Glutamatergic neuron (in vitro differentiated cells): Measurements from ENCODE around the gene CRLF2. TPM values are rescaled to one million over a fixed set of nuclear protein-coding genes. Genes with fewer than 3 reads are reported as not detected.
"Not testable (repeated sequence)": the region's sequence is repeated elsewhere in the genome, so short reads cannot be mapped to it uniquely, and the experiment has no call there.

Source experiments
- DNase-seq: peaks from one replicate; pipeline ENCODE4 v3.0.0; 2022
- H3K27ac Mint-ChIP-seq: one replicate; pipeline ENCODE4 v1.8.0; 2020; ENCODE audit warnings: mild to moderate bottlenecking, mixed read lengths, inconsistent platforms; ENCODE audit not compliant: unreplicated experiment
- H3K27me3 Mint-ChIP-seq: one replicate; pipeline ENCODE4 v1.8.0; 2020; ENCODE audit warnings: mild to moderate bottlenecking, moderate library complexity, mixed read lengths, inconsistent platforms; ENCODE audit not compliant: unreplicated experiment
- H3K36me3 Mint-ChIP-seq: one replicate; pipeline ENCODE4 v1.8.0; 2020; ENCODE audit warnings: mild to moderate bottlenecking, mixed read lengths, inconsistent platforms; ENCODE audit not compliant: unreplicated experiment
- H3K4me1 Mint-ChIP-seq: one replicate; pipeline ENCODE4 v1.8.0; 2020; ENCODE audit warnings: mild to moderate bottlenecking, low read depth, mixed read lengths, inconsistent platforms; ENCODE audit not compliant: unreplicated experiment
- H3K4me3 Mint-ChIP-seq: one replicate; pipeline ENCODE4 v1.8.0; 2020; ENCODE audit warnings: mild to moderate bottlenecking, mixed read lengths, inconsistent platforms; ENCODE audit not compliant: unreplicated experiment
- H3K9me3 Mint-ChIP-seq: one replicate; pipeline ENCODE4 v1.8.0; 2020; ENCODE audit warnings: mild to moderate bottlenecking, moderate library complexity, mixed read lengths, inconsistent platforms; ENCODE audit not compliant: unreplicated experiment
- total RNA-seq: library from RNA; stranded (reverse); fragmentation: NEBNext Ultra II Directional; extraction: Animal tissue kit (Norgen Biotek cat#: 25700); gene quantifications from one replicate; pipeline ENCODE4 v1.2.1, GENCODE V29; 2021; ENCODE audit not compliant: unreplicated experiment
- TF ChIP-seq, protein P1 (sequence below): fragments of 200-600 bp; sonication (generic); IDR thresholded peaks from one replicate; pipeline ENCODE4 v1.5.0; 2021; ENCODE audit not compliant: partially characterized antibody, unreplicated experiment

Gene CRLF2
- total RNA-seq, 1 donor from 2014 or later, result 0.54 TPM

DNA sequence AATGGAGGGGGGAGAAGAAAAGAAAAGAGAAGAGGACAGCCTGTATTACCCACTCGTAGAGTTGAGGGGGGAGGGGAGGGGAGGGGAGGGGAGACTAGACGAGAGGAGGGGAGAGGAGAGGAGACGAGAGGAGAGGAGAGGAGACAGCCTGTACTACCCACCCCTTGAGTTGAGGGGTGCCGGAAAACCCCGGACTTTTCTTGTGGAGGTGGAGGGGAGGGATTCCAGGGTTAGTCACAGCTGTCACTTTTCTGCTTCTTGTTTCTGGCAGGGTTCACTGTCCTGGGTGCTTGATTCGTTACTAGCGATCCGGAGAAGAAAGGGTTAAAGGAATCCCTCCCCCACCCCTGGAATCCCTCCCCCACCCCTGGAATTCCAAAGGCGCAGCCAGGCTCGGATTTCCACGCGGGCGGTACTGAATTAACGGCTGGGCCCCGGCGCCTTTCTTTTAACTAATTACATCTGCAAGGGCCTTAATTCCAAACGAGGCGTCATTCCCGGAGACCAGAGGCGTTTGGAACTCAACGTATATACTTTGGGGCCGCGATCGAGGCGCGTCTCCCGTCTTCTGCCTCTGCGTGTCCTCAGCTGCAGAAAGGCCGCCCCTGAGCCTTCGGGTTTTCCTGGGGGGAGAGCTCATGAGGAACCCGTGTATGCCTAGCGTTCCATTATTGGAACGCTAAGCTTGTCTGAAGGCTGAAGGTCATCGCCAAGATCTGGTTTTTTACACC, 36.0 kb upstream of the CRLF2 start:
- TF ChIP-seq, protein P1, sequence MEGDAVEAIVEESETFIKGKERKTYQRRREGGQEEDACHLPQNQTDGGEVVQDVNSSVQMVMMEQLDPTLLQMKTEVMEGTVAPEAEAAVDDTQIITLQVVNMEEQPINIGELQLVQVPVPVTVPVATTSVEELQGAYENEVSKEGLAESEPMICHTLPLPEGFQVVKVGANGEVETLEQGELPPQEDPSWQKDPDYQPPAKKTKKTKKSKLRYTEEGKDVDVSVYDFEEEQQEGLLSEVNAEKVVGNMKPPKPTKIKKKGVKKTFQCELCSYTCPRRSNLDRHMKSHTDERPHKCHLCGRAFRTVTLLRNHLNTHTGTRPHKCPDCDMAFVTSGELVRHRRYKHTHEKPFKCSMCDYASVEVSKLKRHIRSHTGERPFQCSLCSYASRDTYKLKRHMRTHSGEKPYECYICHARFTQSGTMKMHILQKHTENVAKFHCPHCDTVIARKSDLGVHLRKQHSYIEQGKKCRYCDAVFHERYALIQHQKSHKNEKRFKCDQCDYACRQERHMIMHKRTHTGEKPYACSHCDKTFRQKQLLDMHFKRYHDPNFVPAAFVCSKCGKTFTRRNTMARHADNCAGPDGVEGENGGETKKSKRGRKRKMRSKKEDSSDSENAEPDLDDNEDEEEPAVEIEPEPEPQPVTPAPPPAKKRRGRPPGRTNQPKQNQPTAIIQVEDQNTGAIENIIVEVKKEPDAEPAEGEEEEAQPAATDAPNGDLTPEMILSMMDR, result no peak
- H3K36me3 Mint-ChIP-seq, result peaks cover 6% of the 10 kb centered on the region
- peaks cover 4% of the 10 kb centered on the region for H3K27me3 Mint-ChIP-seq
- peak overlapping the region; percentile 52 for H3K4me3 Mint-ChIP-seq
- no peak overlapping the region for H3K27ac Mint-ChIP-seq
- DNase-seq, result peak; percentile 32
- H3K9me3 Mint-ChIP-seq, result peaks cover 10% of the 10 kb centered on the region
- H3K4me1 Mint-ChIP-seq, result no peaks in the 10 kb centered on the region

GRCh38 chrX:1246816-1247215, 34.4 kb upstream of the CRLF2 start:
- Mint-ChIP-seq H3K36me3 (no peaks in the 10 kb centered on the region), H3K4me3 (no peak overlapping the region), H3K27me3 (peaks cover 4% of the 10 kb centered on the region), H3K4me1 (no peaks in the 10 kb centered on the region), H3K9me3 (peaks cover 5% of the 10 kb centered on the region), H3K27ac (no peak overlapping the region)
- peak; percentile 88 for DNase-seq
- TF ChIP-seq, protein P1, result peak; percentile 90

- Mint-ChIP-seq H3K27ac (no peak overlapping the region), H3K9me3 (peaks cover 3% of the 10 kb centered on the region), H3K4me1 (no peaks in the 10 kb centered on the region), H3K27me3 (no peaks in the 10 kb centered on the region), H3K36me3 (no peaks in the 10 kb centered on the region), H3K4me3 (peak overlapping the region; percentile 25)
- DNase-seq, result peak; percentile 67
- TF ChIP-seq, protein P1, result no peak
Measured at GRCh38 chrX:1244164-1245076, 32.0 kb upstream of the CRLF2 start.

DNA sequence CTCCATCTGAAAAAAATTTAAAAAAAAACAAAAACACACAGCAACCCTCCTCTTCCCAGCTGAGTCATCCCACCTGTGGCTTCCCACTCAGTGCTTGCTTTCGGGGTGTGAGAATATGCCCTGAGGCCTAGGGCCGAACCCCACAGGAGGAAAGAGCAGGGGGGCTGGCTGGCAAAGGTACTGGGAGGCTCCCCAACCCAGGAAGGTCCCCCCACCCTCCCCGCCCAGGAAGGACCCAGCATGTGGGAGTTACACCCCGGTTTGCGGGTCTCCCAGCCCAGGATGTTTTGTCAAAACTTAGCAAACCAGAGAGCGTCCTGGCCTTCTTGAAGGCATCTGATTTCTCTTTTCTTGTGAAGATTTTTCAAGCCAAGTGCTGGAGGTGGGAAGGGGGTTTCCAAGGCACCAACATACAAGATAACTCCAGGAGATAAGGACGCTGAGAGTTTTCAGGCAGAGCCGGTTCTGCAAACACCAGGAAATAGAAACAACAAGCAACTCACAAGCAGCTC, 30.5 kb upstream of the CRLF2 start:
- DNase-seq, result no peak
- Mint-ChIP-seq H3K4me3 (no peak overlapping the region), H3K9me3 (peaks cover 3% of the 10 kb centered on the region), H3K27ac (no peak overlapping the region), H3K27me3 (no peaks in the 10 kb centered on the region), H3K4me1 (no peaks in the 10 kb centered on the region), H3K36me3 (no peaks in the 10 kb centered on the region)
- TF ChIP-seq, protein P1, result no peak

GRCh38 chrX:1240551-1240950, 28.1 kb upstream of the CRLF2 start:
- not testable (repeated sequence) for H3K4me1 Mint-ChIP-seq, H3K27ac Mint-ChIP-seq, H3K9me3 Mint-ChIP-seq, H3K27me3 Mint-ChIP-seq, H3K36me3 Mint-ChIP-seq, DNase-seq, H3K4me3 Mint-ChIP-seq
